GM19025 (cell line): Measurements from ENCODE around the gene SLF2.

Source experiments
- ATAC-seq: cut with Tn5 transposase; IDR thresholded peaks from one replicate; pipeline ENCODE4 v1.9.1; 2021; ENCODE audit warnings: mild to moderate bottlenecking, low read depth, moderate library complexity; ENCODE audit not compliant: unreplicated experiment

Gene SLF2

GRCh38 chr10:100978121-100978900 lies 65.5 kb downstream of the SLF2 start:
- ATAC-seq: no peak

GRCh38 chr10:100978901-100979195 lies 66.1 kb downstream of the SLF2 start:
- no peak for ATAC-seq

GRCh38 chr10:100979791-100980272 lies 67.1 kb downstream of the SLF2 start:
- no peak for ATAC-seq

GRCh38 chr10:100980311-100980710 lies 67.5 kb downstream of the SLF2 start:
- no peak for ATAC-seq

- no peak for ATAC-seq
Measured at GRCh38 chr10:100980711-100981110, 67.9 kb downstream of the SLF2 start.

- ATAC-seq: no peak
Measured at GRCh38 chr10:100981178-100981772, 68.5 kb downstream of the SLF2 start.

- ATAC-seq: no peak
Measured at GRCh38 chr10:100982916-100983830, 70.4 kb downstream of the SLF2 start.

- no peak for ATAC-seq
Measured at GRCh38 chr10:100983868-100984671, 71.3 kb downstream of the SLF2 start.

- ATAC-seq: no peak
Measured at GRCh38 chr10:100984672-100985177, 72.0 kb downstream of the SLF2 start.

- ATAC-seq: no peak
Measured at GRCh38 chr10:100985336-100985735, 72.6 kb downstream of the SLF2 start.

GRCh38 chr10:100986623-100986951 lies 73.8 kb downstream of the SLF2 start:
- ATAC-seq: no peak

GRCh38 chr10:100986952-100987684 lies 74.4 kb downstream of the SLF2 start, which contains the start of the genes MRPL43 and TWNK:
MRPL43 (minus strand) TSS chr10:100987497; CDS start chr10:100987443, 54 bp downstream.
TWNK (plus strand) TSS chr10:100987543; CDS start chr10:100988211, 668 bp downstream.
- peak; percentile 84 for ATAC-seq

- ATAC-seq: no peak
Measured at GRCh38 chr10:100987685-100988049, 74.9 kb downstream of the SLF2 start.

- ATAC-seq: no peak
Measured at GRCh38 chr10:100988166-100988565, 75.4 kb downstream of the SLF2 start.

- ATAC-seq: no peak
Measured at GRCh38 chr10:100989088-100989487, 76.3 kb downstream of the SLF2 start.

GRCh38 chr10:100993986-100994708 lies 81.4 kb downstream of the SLF2 start:
- ATAC-seq: no peak

- ATAC-seq: no peak
Measured at GRCh38 chr10:100995181-100995580, 82.4 kb downstream of the SLF2 start.

GRCh38 chr10:100996678-100997359 lies 84.1 kb downstream of the SLF2 start:
- ATAC-seq: no peak
